Dermis microvascular lymphatic vessel endothelial cell (primary cell): Measurements from ENCODE around the gene APC2. TPM values are rescaled to one million over a fixed set of nuclear protein-coding genes. Genes with fewer than 3 reads are reported as not detected.

Source experiments
- DNase-seq, 2 donors: peaks; one replicate each; pipeline versions ENCODE4 v3.0.0 to v3.0.0-alpha.2; 2010; ENCODE audit warnings: low read depth in 2 of 2
- total RNA-seq: library from RNA; depleted of rRNA; stranded (reverse); fragments of >200 nt; gene quantifications from 2 replicates; pipeline ENCODE4 v1.2.1, GENCODE V29; 2014

APC2 gene
- total RNA-seq, 1 donor from 2014 or later = under 0.01 TPM

DNA sequence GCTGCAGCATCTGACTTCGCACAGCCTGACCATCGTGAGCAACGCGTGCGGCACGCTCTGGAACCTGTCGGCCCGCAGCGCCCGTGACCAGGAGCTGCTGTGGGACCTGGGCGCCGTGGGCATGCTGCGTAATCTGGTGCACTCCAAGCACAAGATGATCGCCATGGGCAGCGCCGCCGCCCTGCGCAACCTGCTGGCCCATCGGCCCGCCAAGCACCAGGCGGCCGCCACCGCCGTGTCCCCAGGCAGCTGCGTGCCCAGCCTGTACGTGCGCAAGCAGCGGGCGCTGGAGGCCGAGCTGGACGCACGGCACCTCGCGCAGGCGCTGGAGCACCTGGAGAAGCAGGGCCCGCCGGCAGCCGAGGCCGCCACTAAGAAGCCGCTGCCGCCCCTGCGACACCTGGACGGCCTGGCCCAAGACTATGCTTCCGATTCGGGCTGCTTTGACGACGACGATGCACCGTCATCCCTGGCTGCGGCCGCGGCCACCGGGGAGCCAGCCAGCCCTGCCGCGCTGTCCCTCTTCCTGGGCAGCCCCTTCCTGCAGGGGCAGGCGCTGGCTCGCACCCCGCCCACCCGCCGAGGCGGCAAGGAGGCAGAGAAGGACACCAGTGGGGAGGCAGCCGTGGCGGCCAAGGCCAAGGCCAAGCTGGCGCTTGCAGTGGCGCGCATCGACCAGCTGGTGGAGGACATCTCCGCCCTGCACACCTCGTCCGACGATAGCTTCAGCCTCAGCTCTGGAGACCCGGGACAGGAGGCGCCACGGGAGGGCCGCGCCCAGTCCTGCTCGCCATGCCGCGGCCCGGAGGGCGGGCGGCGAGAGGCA, 15.5 kb downstream of the APC2 start:
- DNase-seq = peak in 1 of 2 donors; percentile 63

DNA sequence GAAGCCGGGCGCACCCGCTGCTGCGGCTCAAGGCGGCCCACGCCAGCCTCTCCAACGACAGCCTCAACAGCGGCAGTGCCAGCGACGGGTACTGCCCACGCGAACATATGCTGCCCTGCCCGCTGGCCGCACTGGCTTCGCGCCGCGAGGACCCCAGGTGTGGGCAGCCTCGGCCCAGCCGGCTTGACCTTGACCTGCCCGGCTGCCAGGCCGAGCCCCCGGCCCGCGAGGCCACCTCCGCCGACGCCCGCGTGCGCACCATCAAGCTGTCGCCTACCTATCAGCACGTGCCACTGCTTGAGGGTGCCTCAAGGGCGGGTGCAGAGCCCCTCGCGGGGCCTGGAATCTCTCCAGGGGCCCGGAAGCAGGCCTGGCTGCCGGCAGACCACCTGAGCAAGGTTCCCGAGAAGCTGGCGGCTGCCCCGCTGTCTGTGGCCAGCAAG, 16.1 kb downstream of the APC2 start:
- no peak for DNase-seq

DNA sequence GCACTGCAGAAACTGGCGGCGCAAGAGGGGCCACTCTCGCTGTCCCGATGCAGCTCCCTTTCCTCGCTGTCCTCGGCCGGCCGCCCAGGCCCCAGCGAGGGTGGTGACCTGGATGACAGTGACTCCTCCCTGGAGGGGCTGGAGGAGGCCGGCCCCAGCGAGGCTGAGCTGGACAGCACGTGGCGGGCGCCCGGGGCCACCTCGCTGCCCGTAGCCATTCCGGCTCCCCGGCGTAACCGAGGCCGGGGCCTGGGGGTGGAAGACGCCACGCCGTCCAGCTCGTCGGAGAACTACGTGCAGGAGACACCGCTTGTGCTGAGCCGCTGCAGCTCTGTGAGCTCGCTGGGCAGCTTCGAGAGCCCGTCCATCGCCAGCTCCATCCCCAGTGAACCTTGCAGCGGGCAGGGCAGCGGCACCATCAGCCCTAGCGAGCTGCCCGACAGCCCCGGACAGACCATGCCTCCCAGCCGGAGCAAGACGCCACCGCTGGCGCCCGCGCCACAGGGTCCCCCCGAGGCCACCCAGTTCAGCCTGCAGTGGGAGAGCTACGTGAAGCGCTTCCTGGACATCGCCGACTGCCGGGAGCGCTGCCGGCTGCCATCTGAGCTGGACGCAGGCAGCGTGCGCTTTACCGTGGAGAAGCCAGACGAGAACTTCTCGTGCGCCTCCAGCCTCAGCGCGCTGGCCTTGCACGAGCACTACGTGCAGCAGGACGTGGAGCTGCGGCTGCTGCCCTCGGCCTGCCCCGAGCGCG, 16.7 kb downstream of the APC2 start:
- no peak for DNase-seq

DNA sequence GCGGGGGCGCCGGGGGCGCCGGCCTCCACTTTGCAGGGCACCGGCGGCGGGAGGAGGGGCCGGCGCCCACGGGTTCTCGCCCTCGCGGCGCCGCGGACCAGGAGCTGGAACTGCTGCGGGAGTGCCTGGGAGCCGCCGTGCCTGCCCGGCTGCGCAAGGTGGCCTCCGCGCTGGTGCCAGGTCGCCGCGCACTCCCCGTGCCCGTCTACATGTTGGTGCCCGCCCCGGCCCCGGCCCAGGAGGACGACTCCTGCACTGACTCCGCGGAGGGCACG, 17.2 kb downstream of the APC2 start:
- no peak for DNase-seq

DNA sequence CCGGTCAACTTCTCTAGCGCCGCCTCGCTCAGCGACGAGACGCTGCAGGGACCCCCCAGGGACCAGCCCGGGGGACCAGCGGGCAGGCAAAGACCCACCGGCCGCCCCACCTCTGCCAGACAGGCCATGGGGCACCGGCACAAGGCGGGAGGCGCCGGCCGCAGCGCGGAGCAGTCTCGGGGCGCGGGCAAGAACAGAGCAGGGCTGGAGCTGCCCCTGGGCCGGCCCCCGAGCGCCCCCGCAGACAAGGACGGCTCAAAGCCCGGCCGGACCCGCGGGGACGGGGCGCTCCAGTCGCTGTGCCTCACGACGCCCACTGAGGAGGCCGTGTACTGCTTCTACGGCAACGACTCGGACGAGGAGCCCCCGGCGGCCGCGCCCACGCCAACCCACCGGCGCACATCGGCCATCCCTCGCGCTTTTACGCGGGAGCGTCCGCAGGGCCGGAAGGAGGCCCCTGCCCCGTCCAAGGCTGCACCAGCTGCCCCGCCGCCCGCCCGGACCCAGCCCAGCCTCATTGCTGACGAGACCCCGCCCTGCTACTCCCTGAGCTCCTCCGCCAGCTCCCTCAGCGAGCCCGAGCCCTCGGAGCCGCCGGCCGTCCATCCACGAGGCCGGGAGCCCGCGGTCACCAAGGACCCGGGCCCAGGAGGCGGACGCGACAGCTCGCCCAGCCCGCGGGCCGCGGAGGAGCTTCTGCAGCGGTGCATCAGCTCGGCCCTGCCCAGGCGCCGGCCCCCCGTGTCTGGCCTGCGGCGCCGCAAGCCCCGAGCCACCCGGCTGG, 17.8 kb downstream of the APC2 start:
- no peak for DNase-seq

DNA sequence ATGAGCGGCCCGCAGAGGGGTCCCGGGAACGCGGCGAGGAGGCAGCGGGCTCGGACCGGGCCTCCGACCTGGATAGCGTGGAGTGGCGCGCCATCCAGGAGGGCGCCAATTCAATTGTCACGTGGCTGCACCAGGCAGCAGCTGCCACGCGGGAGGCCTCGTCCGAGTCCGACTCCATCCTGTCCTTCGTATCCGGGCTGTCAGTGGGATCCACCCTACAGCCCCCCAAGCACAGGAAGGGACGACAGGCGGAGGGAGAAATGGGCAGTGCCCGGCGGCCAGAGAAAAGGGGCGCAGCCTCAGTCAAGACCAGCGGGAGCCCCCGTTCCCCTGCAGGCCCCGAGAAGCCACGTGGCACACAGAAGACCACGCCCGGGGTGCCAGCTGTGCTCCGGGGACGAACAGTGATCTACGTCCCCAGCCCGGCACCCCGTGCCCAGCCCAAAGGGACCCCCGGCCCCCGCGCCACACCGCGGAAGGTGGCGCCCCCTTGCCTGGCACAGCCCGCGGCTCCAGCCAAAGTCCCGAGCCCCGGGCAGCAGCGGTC, 18.4 kb downstream of the APC2 start:
- no peak for DNase-seq

DNA sequence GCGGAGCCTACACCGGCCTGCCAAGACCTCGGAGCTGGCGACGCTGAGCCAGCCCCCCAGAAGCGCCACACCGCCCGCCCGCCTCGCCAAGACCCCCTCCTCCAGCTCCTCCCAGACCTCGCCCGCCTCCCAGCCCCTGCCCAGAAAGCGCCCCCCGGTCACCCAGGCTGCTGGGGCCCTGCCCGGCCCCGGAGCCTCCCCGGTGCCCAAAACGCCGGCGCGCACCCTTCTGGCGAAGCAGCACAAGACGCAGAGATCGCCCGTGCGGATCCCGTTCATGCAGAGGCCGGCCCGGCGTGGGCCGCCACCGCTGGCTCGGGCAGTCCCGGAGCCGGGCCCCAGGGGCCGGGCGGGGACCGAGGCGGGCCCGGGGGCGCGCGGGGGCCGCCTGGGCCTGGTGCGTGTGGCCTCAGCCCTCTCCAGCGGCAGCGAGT, 18.9 kb downstream of the APC2 start:
- no peak for DNase-seq

DNA sequence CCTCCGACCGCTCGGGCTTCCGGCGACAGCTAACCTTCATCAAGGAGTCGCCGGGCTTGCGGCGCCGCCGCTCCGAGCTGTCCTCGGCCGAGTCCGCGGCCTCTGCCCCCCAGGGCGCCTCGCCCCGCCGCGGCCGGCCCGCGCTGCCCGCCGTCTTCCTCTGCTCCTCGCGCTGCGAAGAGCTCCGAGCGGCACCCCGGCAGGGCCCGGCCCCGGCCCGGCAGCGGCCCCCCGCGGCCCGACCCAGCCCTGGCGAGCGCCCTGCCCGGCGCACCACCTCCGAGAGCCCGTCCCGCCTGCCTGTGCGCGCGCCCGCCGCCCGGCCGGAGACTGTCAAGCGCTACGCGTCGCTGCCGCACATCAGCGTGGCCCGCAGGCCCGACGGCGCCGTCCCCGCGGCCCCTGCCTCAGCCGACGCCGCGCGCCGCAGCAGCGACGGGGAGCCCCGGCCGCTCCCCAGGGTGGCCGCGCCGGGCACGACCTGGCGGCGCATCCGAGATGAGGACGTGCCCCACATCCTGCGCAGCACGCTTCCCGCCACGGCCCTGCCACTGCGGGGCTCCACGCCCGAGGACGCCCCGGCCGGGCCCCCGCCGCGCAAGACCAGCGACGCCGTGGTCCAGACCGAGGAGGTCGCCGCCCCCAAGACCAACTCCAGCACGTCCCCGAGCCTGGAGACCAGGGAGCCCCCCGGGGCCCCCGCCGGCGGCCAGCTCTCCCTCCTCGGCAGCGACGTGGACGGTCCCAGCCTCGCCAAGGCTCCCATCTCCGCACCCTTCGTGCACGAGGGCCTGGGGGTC, 19.5 kb downstream of the APC2 start:
- DNase-seq = no peak

DNA sequence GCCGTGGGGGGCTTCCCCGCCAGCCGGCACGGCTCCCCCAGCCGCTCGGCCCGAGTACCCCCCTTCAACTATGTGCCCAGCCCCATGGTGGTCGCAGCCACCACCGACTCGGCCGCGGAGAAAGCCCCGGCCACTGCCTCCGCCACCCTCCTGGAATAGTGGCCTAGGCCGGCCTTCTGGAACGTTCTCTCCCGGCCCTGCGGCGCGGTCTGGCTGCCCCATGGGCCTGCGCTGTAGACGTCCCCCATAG, 20.1 kb downstream of the APC2 start:
- no peak for DNase-seq

DNA sequence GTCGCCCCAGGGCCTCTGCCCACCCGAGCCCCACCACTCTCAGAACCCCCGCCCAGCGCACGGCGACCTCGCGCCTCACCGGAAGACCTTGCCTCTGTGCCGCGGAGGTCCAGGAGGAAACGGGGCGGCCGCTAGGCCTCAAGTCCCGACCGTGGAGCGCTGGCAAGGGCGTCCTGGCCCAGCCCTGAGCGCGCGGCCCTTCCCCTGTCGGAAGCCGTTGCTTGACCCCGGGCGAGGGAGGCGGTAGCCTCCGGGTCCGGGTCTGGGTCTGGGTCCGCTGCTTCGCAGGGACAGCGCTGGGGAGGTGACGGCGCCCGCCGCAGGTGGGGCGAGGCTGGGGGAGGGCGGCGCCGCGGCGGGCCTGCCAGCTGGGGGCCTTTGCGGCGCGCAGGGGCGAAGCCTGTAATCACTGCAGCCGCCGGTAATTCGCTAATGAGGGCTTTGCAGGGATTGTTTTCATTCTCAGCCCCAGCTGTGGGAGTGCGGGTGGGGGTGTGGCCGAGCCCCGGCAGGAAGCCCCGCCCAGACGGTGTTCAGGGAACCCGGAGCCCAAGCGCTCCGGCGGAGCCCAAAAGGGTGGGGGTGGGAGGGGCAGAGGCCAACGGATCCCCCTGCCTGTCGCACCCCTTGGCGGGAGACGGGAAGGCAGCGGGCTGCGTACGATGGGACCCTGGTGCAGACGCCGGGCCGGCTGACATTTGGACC, 20.5 kb downstream of the APC2 start:
- no peak for DNase-seq

DNA sequence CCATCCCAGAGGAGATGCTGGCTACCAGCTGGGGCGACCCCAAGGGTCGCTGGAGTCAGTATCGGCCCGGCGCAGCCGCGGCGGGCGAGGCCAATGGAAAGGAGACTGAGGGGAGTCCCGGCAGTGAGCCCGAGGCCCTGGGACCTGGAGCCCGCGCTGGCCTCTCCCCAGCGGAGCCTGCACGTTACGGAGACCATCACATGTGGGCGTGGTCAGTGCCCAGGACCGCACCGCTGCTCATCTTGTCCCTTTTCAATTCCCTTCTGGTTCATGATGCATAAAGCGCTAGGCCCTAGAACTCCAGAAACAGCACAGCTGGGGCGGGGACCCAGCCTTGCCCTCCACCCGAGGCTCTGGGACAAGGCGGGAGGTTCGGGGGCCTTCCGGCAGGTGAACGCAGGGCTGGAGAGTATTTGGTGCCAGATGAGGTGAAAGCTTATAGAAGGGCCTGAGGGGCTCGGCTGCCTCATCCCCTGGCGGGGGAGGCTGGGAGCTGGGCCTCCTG, 21.1 kb downstream of the APC2 start:
- DNase-seq = no peak

DNA sequence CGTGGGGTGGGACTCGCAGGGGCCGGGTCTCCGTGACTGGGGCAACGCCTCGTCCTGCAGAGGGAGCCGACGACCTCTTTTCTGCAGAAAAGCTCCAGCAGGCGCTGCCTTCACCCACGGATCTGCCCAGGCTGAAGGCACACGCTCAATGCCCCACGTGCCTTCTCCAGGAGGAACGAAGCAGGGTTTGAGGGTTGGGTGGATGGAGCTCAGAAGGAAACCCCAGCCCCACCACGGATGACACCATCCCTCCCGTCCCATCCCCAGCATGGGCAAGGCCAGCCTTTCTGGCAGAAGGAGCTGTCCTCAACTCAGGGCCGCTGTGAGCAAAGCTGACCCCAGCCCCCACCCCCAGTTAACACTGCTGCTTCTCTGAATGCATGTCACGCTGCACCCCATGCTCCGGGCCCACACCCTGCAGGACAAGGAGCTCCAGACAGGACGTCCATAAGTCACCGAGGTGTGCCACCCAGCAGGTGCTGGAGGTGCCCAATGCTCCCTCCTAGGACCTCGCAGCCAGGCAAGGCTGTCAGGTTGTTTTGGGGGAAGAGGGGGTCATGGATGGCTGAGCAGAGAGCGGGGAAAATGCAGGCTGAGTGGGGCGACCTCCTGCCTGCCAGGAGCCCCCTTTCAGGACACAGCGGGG, 21.7 kb downstream of the APC2 start:
- DNase-seq = no peak

DNA sequence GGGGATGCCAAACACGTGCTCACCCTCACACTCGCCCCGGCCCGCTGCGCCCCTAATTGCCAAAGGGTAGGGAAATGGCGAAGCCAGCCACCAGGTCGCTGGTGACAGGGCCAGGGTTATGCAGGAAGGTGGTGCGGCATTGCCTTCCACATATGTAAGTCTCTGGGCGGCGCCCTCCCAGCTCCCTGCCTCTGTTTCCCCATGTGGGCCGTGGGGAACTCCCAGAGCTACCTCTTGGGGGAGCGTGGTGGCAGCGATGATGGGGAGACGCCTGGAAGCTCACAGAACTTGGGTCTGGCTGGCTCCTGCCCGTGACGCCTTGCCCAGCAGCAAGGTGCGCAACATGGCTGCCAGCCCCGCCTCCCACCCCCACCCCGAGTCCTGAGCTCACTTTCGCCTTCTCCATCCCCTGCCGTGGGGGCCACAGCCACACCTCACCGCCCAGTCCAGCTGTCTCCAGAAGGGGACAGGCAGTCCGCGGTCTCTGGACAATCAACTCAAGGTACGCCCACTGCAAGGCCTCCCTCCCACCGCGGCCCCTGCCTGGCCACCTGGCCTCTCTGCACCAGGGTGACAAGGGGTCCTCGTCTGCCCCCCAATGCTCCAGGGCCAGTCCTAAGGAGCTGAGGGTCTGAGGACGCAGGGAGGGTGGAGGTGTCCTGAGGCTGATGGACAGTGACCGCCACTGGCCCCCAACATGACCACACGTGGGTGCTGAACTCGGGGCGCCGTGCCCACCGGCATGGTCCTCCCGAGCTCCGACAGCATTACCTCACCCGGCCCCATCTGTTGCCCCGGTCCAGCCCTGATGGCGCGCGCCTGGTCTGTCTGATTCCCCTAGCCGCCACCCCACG, 22.5 kb downstream of the APC2 start:
- DNase-seq = no peak

DNA sequence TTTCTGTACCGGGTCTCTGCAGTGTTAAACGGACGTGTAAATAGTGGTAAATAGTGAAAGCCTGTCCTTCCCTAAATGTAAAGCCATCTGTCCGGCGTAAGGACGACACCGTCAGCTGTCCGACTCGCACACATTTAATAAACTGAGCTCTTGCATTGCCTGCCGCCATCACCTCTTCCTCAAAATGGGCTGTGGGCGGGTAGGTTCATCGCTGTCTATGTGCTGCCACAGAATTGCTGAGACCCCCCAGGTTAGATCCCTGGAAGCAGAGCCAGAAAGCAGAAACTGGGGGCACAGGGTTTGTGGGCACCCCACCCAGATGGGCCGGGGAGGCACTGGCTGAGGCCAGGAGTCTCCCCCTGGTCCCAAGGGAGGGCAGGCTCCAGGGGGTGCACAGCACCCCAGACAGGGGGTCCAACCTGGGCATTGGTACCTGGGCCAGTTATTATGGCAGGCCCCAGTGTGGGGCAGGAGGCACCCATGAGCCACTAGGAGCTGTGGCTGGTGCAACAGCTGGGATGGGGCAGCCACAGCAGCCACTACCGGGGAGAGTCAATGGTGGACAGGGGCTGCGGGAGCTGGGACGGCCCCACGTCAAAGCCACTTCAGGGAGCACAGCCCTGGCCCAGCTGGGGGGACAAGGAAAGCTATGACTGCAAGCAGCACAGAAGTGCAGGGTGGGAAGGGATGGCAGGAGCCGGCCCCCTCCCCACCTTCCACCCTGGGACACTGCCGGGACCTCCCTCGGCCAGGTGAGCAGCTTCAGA, 23.3 kb downstream of the APC2 start:
- DNase-seq = no peak

DNA sequence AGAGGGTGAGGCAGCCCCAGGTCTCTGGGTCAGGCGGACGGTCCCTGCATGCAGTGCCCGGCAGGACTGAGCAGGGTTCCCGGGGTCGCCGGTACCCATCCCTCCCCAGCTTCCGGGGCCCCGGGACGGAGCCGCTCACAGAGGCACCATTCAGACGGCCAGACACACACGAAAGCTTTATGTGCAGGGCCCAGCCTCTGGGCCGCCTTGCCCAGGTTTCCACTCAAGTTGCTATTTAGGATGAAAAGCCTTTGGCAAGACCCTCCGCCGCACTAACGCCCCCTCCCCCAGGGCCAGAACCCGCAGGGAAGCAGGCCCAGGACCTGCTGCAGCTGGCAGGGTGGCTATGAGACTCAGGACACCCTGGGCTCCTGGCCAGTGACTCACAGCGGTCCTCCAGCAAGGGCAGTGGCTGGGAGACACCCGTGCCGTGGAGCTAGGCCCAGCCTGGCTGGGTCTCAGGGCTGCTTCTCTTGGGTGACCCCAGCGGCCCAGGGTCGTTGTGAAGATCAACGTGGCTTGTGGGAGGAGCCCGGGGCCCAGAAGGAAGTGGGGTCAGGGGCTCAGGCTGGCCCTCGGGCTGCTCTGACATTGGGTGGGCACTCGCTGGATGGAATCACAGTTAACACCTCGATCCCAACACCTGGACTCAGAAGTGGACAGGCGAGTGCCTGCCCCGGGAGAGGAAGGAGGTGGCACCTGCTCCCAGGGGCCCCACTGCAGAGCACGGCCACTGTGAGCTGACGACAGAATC, 24.3 kb downstream of the APC2 start:
- DNase-seq = no peak

DNA sequence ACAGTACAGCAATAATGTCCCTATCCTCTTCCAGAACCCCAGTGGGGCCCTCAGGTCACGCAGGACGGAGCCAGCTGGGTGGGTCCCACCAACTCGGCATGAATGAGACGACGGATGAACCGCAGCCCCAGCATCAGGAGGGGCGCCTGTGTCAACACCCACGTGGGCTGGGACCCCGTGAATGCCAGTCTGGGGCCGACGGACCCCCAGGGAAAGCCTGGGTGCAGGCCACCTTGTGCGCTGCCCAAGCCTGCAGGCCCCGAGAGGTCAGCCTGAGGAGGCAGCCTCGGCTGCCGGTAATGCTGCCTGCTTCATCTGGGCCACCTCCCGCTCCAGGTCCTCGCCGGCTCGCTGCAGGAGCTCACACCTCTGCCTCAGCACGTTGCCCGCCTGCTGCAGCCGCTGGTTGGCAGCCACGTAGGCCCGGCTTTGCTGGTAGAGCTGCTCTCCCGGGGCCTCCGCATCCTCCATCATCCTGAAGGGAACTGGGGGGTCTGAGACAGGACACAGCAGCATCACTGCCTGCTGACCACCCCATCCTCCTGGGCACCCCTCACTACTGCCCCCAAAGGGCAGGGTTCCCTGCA, 24.9 kb downstream of the APC2 start:
- no peak for DNase-seq

DNA sequence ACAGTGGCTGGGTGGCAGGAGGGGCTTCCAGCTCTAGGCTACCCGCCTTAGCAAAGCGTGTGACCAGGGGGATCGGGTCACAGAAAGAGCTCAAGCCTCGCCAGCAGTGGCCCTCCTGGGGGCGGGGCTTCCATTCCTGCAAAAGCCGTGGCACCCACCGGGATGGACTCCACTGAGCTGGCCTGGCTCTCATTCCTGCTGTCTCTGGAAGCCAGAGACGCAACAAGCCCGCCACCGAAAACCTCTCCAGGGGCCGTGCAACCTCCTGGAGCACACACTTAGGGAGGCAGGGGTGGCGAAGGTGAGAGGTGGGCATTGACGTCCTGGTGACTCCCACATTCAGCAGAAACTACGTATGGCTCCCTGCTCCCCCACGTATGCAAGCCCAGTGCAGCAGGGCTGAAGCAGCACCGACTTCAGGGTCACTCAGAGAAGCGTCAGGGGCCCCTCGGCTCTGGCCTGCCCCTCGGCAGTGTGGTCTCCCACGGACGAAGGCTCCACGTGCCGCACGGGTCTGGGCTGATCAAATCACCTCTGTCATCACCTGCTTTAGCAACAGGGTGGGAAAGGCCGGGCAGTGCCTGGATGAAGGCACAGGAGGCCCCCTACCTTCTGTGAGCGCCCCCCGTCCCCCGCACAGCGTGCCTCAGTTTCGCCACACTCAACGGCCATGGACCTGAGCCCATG, 26.0 kb downstream of the APC2 start:
- no peak for DNase-seq
